M059J (cell line): ENCODE data around the gene ITIH3. TPM values are rescaled to one million over a fixed set of nuclear protein-coding genes. Genes with fewer than 3 reads are reported as not detected.

ENCODE experiments used
- DNase-seq: peaks from one replicate; pipeline ENCODE4 v3.0.0-alpha.2; 2012; ENCODE audit warnings: low read depth
- total RNA-seq: library from RNA; depleted of rRNA; stranded (reverse); fragments of >200 nt; shearing (Covaris generic); gene quantifications from 2 replicates; pipeline ENCODE4 v1.2.3, GENCODE V29; 2014

ITIH3 gene
- total RNA-seq, 1 experiment from 2014 or later = not detected

DNA sequence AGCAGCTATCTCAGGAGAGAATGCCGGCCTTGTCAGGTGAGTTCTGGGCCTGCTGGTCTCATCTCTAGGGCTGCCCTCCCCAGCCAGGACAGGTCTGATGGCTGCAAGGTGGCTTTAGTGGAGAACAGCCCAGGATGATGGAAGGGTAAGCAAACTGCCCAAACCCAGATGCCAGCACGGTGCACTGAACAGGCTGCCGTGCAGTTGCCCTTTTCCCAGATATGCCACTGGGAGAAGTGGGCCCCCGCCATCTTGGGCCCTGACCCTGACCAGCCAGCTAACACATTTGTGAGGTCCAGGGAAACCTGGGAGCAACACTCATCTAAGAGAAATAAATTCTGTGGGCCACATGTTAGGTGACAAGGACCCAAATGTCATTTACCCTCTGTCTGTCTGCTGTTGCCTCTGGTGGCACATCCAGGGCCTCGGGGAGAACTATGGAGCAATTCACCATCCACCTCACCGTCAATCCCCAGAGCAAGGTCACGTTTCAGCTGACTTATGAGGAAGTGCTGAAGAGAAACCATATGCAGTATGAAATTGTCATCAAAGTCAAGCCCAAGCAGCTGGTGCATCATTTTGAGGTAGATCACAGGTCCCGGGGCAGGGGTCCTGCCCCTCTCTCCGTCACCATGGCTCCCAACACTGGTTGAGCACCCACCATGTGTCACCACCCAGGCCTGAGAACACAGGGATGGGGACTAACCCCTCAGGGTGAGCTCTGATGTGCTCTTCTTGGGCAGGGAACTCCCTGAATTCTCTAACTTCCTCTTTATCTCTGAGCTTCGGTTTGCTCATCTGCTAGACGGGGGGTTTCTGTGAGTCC, 15.4 kb upstream of the ITIH3 start:
- DNase-seq = no peak

DNA sequence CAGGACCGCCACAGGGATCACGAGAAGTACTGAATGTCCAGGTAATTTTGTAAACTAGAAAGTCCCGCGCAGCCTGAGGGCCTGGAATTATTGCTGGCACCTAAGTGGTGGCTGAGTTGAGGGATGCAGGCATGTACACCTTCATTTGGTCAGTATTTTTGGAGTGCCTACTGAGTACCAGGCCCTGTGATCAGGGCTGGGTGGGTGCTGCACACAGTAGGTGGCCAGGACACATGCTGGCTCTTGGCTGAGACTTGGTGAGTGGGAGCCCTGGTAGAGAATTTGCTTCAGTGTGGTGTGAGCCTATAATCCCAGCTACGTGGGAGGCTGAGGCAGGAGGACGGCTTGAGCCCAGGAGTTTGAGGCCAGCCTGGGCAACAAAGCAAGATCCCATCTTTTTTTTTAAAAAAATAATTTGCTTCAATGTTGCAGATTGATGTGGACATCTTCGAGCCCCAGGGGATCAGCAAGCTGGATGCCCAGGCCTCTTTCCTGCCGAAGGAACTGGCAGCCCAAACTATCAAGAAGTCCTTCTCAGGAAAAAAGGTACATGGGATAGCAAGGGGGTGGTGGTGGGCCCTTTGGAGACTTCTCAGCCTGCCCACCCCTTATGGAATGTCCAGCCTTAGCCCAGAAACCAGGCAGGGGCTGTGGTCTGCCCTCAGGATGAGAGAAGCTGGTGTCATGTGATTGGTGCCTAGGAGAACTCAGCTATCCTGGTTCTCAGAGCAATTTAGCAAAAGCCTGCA, 14.6 kb upstream of the ITIH3 start:
- DNase-seq = no peak

DNA sequence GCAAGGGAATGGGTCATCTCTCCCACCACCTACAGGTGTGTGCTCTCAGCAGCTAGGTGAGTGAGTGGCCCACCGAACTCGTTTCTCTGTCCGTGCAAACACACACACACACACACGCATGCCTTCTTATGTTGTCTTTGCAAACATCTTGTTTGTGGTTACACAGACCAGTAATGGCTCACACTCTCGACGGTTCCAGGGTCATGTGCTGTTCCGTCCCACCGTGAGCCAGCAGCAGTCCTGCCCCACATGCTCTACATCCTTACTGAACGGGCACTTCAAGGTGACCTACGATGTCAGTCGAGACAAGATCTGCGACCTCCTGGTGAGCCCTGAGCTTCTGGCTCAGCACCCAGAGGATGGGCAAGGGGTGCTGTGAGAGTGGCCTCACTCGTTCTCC, 12.9 kb upstream of the ITIH3 start:
- DNase-seq = no peak

DNA sequence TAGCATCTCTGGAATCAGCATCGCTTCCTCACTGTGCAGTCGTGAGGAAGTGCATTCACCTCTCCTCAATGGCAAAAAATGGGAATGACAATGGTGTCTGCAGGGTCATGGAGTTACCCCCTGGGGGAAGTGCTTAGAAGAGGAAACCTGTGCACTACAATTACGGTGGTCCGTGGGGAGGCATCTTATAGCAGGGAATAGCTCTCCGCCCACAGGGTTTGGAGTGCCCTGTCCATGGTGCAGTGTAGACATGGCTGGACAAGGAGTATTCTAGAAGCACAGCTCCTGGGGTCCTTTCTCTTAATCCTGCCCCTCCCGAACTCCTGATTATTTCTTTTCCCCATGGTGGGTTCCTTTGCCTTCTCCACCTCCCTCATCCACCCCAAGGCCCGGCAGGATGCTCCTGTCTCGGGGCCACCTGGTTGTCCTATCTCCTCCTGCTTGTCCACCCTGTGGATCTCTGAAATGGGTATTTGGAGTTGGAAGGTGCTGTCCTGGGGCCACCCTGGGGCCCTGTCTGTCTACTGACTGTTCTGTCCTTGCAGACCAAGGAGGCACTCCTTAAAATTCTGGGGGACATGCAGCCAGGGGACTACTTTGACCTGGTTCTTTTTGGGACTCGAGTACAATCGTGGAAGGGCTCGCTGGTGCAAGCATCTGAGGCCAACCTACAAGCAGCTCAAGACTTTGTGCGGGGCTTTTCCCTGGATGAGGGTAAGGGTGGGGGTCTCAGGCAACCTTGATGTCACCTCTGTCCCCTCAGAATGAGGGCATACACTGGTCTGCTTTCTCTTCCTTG, 12.0 kb upstream of the ITIH3 start:
- DNase-seq = no peak

DNA sequence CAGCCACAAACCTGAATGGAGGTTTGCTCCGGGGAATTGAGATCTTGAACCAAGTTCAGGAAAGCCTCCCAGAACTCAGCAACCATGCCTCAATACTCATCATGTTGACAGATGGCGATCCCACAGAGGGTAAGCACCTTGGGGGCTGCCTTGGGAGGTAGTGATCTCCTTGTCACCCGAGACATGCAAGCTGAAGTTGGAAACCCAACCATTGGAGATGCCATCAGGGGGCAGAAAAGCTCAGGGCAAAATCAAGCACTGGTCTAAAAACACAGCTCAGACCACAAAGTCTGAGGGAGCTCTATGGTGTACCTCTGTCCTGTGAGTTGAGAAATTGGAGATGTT, 11.4 kb upstream of the ITIH3 start:
- no peak for DNase-seq

DNA sequence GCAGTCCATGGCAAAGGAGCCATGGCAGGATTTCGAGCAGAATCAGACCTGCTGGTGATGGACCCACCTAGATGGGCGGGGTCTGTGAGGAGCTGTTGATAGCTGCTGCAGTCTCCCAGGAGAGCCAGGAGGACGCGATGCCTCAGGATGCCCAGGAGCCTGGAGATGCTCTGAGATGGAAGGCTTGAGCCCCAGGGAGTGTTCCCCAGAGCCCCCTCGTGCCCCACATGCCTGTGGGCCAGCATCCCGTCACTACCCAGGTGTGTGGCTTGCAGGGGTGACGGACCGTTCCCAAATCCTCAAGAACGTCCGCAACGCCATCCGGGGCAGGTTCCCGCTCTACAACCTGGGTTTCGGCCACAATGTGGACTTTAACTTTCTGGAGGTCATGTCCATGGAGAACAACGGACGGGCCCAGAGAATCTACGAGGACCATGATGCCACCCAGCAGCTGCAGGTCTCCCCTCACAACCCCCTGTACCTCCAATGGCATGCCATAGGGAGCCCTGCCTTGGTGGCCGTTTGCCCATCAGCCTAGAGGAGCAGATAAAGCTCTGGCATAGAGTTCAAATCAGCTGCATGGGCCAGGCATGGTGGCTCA, 10.5 kb upstream of the ITIH3 start:
- DNase-seq = no peak

DNA sequence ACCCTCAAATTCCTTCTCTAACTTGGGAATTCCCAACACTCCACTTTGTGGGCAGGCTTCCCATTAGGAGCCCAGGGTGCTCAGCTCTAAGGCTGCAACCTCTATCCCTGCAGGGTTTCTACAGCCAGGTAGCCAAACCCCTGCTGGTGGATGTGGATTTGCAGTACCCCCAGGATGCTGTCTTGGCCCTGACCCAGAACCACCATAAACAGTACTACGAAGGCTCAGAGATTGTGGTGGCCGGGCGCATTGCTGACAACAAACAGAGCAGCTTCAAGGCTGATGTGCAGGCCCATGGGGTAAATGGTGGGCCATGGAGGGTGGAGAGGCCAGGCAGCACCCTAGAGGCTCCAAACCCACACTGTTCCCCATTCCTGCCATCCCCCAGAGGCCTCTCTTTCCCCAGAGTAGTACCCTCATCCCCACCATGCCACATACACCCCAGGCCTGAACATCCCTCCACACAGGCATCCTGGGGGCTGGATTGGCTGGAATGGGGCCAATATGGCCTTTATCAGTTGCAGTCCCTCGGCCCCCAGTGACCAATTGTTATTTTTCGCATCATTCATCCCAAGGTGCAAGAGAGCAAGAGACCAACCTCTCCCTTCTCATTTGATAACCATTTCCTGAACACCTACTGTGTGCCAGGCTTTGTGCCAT, 9.5 kb upstream of the ITIH3 start:
- DNase-seq = no peak

DNA sequence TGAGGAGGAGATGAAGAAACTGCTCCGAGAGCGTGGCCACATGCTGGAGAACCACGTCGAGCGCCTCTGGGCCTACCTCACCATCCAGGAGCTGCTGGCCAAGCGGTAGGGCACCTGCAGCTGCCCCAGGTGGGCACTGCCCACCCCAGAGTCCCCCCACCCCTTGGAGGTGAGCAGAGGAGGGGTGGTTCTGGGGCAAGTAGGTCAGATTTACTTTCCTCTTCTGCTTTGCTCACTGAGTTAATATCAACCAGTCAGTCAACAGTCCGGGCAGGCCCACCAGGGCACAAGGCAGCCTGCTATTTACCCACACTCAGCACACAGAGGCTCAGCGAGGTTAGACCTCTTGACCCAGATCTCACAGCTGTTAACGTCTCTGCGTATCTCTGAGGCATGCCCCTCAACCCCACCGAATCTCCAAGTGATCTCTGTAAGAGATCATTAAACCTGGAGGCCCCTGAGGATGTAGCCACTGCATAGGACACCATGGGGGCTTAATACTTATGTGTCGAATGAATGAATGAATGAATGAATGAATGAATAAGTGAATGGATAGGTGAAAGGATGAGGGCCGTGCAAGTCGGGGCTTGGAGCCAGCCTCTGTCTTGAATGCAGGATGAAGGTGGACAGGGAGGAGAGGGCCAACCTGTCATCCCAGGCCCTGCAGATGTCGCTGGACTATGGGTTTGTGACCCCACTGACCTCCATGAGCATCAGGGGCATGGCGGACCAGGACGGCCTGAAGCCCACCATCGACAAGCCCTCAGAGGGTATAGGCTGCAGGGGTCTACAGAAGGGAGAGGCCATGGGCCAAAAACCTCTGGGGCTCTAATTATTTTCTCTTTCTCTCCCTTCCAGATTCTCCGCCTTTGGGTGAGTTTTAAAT, 8.0 kb upstream of the ITIH3 start:
- no peak for DNase-seq

DNA sequence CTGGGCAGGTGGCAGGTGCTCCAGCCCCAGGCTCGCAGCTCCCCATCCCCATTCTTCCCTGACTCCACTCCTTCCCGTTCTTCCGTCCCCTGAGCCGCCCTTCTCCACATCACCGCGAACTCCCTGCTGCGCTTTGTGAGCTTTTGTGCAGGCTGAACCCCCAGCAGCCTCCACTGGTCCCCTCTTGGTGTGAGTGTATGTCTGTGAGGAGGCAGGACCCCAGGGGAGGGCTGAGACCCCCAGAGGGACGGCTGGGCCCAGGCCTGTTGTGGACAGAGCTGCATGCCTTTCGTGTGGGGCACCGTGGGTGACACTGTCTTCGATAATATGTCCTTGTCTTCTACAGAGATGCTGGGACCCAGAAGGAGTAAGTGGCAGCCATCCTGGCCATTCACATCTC, 7.3 kb upstream of the ITIH3 start:
- DNase-seq = no peak

DNA sequence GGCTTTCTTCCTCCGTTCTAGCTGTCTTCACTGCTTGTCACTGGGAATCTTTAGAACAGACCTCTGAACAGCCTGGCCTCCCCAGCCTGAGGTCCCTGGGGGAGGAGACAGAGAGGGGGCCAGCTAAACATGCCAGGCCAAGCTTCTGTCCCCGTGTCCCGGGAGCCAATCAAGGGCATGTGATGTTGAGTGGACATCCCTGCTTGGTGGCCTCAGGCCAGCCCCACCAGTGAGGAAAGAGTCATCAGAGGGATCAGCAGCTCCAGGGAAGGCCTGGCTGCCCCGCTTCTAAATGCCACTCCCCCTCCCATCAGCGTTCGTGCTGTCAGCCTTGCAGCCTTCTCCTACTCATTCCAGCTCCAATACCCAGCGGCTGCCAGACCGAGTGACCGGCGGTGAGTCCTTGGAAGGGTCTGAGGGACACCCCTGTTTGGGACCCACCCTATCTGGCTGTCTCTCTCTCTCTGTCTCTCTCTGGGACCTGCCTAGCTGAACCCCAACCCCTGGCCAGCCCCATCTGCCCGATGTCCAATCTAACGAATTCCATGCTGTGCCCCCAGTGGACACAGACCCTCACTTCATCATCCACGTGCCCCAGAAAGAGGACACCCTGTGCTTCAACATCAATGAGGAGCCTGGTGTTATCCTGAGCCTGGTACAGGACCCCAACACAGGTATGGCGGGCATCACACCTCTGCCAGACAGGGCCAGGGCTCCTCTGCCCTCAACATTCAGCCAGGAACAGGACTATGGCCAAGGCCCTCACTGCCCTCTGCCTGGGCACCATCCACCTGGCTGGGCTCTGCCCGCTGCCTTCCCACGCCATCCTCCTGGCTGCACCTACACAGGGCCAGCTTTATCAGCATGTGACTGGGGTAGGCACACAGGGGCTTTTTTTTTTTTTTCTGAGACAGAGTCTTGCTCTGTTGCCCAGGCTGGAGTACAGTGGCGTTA, 6.6 kb upstream of the ITIH3 start:
- DNase-seq = peak; percentile 7

DNA sequence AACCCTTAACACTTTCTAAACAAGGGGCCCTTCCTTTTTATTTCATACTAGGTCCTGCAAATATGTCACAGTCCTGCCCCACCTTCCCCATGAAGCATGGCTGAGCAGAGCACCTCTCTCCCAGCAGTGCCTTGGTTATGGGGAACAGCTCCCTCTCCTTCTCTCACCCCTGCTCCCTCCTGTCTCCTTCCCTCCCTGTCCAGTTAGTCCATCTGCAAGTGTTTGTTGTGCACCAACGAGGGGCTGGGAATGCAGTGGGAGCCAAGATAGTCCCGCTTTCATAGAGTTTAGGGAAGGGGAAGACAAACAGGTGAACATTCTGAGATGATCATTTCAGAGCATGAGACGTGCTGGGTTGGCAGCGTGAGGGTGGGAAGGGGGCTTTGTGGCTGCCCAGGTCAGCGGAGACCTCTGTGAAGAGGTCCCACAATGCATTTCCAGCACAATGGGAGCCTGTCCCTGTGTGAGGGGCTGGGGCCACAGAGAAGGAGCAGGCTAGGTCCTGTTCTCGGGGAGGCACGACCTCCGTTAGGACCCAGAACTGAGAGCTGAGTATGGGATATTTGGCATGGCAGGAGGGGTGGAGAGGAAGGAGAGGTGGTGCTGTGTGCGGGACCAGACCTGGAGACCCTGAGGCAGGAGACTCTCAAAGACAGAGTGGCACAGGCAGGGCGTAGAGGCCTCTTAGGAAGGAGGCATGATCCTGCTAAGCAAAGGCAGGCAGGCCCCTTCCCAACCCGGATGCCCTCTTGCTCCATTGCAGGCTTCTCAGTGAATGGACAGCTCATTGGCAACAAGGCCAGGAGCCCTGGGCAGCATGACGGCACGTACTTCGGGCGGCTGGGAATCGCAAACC, 5.5 kb upstream of the ITIH3 start:
- no peak for DNase-seq

DNA sequence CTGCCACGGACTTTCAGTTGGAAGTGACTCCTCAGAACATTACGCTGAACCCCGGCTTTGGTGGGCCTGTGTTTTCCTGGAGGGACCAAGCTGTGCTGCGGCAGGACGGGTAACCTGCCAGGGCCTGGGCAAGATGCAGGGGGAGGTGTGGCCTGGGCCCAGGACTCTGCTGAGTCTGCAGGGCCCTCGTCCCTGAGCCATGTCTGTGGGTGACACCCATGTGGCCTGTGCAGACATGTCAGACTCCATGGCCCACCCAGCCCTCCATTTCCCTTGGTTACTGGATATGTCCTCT, 4.9 kb upstream of the ITIH3 start:
- no peak for DNase-seq

DNA sequence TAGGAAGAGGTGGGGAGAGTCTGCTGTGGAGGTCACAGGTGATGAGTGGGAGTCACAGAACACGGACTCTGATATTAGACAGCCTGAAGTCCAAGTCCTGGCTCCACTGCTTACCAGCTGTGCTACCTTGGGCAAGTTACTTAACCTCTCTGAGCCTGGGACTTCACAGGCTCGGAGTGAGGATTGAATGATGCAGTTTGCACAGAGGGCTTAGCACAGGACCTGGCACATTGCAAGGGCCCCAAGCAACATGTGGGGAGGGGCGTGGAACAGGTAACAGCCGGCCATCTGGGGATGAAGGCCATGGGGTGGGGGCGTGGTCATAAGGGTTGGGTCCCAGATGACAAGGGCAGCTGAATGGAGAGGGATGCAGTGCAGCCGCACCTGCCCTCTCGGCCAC, 4.3 kb upstream of the ITIH3 start:
- DNase-seq = no peak

DNA sequence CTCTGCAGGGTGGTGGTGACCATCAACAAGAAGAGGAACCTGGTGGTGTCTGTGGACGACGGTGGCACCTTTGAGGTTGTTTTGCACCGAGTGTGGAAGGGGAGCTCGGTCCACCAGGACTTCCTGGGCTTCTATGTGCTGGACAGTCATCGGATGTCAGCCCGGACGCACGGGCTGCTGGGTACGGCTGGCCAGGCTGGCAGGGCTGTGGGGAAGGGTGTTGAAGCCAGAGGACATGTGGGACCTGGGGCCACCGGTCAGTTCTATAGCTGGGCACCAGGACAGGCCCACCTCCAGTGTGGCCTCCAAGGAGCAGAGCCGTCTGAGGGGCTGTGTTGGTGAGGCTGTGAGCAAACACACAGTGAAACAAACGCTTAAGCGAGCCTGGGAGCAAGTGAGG, 3.9 kb upstream of the ITIH3 start:
- DNase-seq = no peak

DNA sequence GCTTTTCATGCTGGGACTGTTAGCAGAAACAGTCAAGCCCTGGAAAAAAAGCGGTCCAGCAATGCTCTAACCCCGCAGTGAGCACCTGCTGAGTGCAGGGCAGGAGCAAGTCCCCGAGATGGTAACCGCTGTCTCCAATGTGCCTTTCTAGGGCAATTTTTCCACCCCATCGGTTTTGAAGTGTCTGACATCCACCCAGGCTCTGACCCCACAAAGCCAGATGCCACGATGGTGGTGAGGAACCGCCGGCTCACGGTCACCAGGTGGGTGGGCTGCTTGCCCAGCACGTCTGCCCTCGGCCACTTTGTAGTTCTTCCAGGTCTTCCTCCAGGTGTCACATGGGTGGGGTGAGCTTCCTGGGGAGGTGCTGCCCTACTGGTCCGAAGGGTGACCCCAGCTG, 3.2 kb upstream of the ITIH3 start:
- DNase-seq = no peak

DNA sequence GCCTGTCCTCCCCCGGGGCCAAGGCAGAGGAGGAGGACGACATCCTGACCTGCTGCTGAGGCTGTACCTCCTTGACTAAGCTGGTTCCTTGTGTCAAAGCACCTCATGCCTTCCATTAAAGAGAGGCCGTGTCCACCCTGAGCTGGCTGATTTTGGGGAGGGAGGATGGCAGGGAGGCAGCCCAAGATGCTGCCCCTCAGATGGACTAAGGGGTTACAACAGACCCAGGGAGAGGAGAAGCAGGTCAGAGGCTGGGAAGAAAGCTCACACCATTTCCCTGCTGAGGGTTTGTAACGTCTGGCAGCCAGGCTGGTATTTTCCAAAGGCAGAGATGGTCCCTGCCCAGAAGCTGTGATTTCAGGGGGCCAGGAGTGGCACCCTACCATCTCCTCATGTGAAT, 2.7 kb upstream of the ITIH3 start:
- no peak for DNase-seq

DNA sequence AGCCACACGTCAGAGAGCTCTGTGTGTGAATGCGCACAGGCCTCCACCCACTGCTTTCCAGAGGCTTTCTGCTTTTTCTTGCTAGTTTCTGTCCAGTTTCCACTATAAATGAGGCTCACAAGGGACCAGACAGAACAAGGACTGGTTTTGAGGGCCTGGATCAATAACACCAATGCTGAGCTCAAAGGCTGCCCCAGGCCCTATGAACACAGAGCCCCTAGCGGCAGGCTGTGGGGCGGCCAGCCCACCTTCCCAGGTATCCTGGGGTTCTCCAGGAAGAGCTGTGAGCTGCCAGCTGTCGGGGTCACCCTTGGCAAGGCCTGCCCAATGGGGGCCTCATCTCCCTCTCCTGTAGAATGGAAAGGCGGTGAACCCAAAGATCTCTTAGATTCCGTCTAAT, 2.2 kb upstream of the ITIH3 start:
- no peak for DNase-seq

DNA sequence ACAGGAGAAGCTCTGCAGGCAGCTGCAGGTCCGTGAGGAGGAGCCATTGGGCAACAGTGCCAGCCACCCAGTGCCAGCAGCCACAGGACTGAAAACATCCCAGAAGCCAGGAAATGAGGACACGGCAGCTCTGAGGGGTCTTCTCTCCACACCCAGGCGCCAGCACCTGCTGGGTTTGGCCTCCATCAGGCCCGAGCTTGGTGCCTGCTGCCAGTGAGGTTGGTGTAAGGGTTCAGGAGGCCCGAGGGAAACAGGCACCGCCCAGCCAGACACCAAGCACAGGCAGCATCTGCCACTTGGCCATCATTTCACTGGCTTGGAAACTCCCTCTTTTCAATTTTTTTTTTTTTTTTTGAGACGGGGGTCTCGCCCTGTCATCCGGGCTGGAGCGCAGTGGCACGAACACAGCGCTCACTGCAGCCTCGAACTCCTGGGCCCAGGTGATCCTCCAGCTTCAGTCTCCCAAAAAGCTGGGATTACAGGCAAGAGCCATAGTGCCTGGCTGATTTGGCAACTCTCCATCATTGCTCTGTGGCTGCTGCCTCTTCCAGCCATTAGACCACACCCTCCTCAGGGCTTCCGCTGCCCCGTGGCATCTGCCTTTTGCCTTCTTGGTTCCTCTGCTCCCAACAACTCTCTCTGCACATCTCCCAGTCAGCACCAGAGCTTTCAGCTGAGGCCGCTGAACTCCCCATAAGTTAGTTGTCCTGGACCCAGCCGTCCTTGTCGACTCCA, 1.5 kb upstream of the ITIH3 start:
- DNase-seq = peak; percentile 32
